ENCODE data around the gene UGGT2. TPM values are rescaled to one million over a fixed set of nuclear protein-coding genes. Genes with fewer than 3 reads are reported as not detected.

Gene UGGT2
- total RNA-seq, 1 donor from 2014 or later = 33.4 TPM

GRCh38 chr13:96086736-96087135 is 33.5 kb upstream of the UGGT2 start:
- Histone ChIP-seq H3K27ac (no peak overlapping the region), H3K9me3 (no peaks in the 10 kb centered on the region), H3K36me3 (no peaks in the 10 kb centered on the region), H3K4me3 (no peak overlapping the region), H3K27me3 (peaks cover 7% of the 10 kb centered on the region), H3K4me1 (peaks cover 13% of the 10 kb centered on the region)
- intact Hi-C loops (cut with DNase I) = no loop called here
- no peak for DNase-seq (ENCODE audit: extremely low spot score in 2 of 2)
- no peak for TF ChIP-seq POLR2A (IDR thresholded peaks at IDR 0.05)
- TF ChIP-seq POLR2AphosphoS5 (IDR thresholded peaks at IDR 0.05; ENCODE audit: insufficient read depth in 1 of 2, low read depth in 1 of 2) = no peak
- TF ChIP-seq, protein P1, sequence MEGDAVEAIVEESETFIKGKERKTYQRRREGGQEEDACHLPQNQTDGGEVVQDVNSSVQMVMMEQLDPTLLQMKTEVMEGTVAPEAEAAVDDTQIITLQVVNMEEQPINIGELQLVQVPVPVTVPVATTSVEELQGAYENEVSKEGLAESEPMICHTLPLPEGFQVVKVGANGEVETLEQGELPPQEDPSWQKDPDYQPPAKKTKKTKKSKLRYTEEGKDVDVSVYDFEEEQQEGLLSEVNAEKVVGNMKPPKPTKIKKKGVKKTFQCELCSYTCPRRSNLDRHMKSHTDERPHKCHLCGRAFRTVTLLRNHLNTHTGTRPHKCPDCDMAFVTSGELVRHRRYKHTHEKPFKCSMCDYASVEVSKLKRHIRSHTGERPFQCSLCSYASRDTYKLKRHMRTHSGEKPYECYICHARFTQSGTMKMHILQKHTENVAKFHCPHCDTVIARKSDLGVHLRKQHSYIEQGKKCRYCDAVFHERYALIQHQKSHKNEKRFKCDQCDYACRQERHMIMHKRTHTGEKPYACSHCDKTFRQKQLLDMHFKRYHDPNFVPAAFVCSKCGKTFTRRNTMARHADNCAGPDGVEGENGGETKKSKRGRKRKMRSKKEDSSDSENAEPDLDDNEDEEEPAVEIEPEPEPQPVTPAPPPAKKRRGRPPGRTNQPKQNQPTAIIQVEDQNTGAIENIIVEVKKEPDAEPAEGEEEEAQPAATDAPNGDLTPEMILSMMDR (IDR thresholded peaks at IDR 0.05) = no peak

- Histone ChIP-seq H3K27ac (no peak overlapping the region), H3K27me3 (no peaks in the 10 kb centered on the region), H3K4me1 (no peaks in the 10 kb centered on the region), H3K9me3 (no peaks in the 10 kb centered on the region), H3K4me3 (no peak overlapping the region), H3K36me3 (no peaks in the 10 kb centered on the region)
- TF ChIP-seq, protein P1 (IDR thresholded peaks at IDR 0.05) = no peak
- TF ChIP-seq POLR2A (IDR thresholded peaks at IDR 0.05) = no peak
- no peak for TF ChIP-seq POLR2AphosphoS5 (IDR thresholded peaks at IDR 0.05; ENCODE audit: insufficient read depth in 1 of 2, low read depth in 1 of 2)
- no peak for DNase-seq (ENCODE audit: extremely low spot score in 2 of 2)
- intact Hi-C loops (cut with DNase I) = no loop called here
These were observed 29.4 kb upstream of the UGGT2 start for GRCh38 chr13:96082640-96083039.

DNA sequence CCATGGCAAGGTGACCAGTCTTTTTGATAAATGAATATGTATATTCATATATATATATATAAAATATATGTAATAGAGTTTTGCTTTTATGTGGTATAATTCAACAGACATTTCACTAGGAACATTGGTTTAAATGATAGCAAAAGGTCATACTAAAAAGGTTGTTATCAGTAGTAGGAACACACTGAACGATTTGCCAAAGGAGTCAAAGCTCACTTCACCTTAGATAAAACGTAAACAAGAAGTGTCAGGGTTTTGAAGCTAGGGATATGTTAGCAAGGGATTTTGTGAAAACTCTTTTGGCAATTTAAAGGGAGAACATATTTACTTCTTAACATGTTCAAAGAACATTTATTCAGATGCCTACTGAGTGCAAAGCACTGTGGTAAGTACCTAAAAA is 28.7 kb upstream of the UGGT2 start:
- intact Hi-C loops (cut with DNase I) = no loop called here
- TF ChIP-seq POLR2AphosphoS5 (IDR thresholded peaks at IDR 0.05; ENCODE audit: insufficient read depth in 1 of 2, low read depth in 1 of 2) (no peak), POLR2A (IDR thresholded peaks at IDR 0.05) (no peak)
- TF ChIP-seq, protein P1 (IDR thresholded peaks at IDR 0.05) = no peak
- no peaks in the 10 kb centered on the region for H3K4me1 ChIP-seq
- no peaks in the 10 kb centered on the region for H3K27me3 ChIP-seq
- no peak overlapping the region for H3K4me3 ChIP-seq
- H3K36me3 ChIP-seq = no peaks in the 10 kb centered on the region
- no peak for DNase-seq (ENCODE audit: extremely low spot score in 2 of 2)
- no peaks in the 10 kb centered on the region for H3K9me3 ChIP-seq
- no peak overlapping the region for H3K27ac ChIP-seq

DNA sequence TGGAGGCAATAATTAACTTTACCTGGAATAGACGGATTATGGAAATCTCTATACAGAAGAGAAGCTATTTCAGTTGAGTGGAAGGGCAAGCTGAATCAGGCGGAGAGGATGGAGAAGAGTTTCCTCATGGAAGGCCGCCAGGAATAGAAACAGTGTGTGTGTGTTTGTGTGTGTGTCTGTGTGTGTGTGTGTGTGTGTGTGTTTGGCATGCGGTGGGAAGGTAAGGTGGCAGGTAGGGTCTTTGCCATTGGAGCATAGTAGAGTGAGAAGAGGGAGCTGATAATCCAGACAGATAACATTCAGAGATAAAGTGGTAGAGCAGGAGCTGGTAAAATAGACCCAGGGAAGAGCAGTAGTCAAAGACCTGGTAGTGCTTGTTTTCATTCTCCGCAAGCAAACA is 27.5 kb upstream of the UGGT2 start:
- no peak overlapping the region for H3K4me3 ChIP-seq
- H3K4me1 ChIP-seq = no peaks in the 10 kb centered on the region
- H3K27me3 ChIP-seq = no peaks in the 10 kb centered on the region
- H3K27ac ChIP-seq = no peak overlapping the region
- no peaks in the 10 kb centered on the region for H3K36me3 ChIP-seq
- no peaks in the 10 kb centered on the region for H3K9me3 ChIP-seq
- intact Hi-C loops (cut with DNase I) = no loop called here
- DNase-seq (ENCODE audit: extremely low spot score in 2 of 2) = no peak
- no peak for TF ChIP-seq POLR2AphosphoS5 (IDR thresholded peaks at IDR 0.05; ENCODE audit: insufficient read depth in 1 of 2, low read depth in 1 of 2)
- no peak for TF ChIP-seq POLR2A (IDR thresholded peaks at IDR 0.05)

DNA sequence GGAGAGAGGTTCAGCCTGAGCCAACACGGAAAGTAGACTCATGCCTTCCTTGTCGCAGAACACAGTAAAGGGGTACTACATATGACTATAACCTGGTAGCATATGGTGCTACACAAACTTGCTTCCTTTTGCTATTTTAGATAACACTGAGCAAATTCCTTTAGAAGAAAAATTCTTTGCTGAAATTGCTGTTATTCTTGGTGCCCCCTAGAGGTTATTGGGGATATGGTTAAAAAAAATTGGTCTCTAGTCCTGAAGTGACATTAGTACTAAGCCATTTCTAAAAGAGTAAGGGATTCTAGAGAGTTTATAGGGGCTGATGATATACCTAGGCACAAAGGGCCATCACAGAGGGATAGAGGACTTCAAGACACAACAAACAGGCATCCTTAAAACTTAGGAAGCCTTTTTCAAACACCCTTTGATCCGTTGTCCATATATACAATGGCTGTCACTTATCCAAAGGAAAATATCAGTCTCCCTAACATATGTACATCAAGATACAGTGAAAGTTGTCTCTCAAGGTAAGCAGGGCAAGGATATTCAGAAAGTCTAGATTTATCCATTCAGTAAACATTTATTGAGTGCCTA is 22.8 kb upstream of the UGGT2 start:
- Histone ChIP-seq H3K27ac (no peak overlapping the region), H3K9me3 (no peaks in the 10 kb centered on the region), H3K36me3 (no peaks in the 10 kb centered on the region), H3K4me3 (no peak overlapping the region), H3K4me1 (no peaks in the 10 kb centered on the region), H3K27me3 (no peaks in the 10 kb centered on the region)
- intact Hi-C loops (cut with DNase I) = no loop called here
- DNase-seq (ENCODE audit: extremely low spot score in 2 of 2) = no peak
- TF ChIP-seq, protein P1 (IDR thresholded peaks at IDR 0.05) = no peak
- TF ChIP-seq POLR2A (IDR thresholded peaks at IDR 0.05) (no peak), POLR2AphosphoS5 (IDR thresholded peaks at IDR 0.05; ENCODE audit: insufficient read depth in 1 of 2, low read depth in 1 of 2) (no peak)
